Activated CD8-positive, alpha-beta memory T cell treated with anti-CD3 and anti-CD28 coated beads, Interleukin-2, amount 10 ng/mL, durations not matched to agents 7 days and 5 days (primary cell): Measurements from ENCODE around the gene CAPN9. TPM values are rescaled to one million over a fixed set of nuclear protein-coding genes. Genes with fewer than 3 reads are reported as not detected.
"Not testable (repeated sequence)": the region's sequence is repeated elsewhere in the genome, so short reads cannot be mapped to it uniquely, and the experiment has no call there.

Experiments used
- ATAC-seq: fragments of 150-1000 bp; cut with Tn5 transposase; one replicate; pipeline ENCODE4 v1.10.0; 2021; ENCODE audit warnings: moderate library complexity
- CTCF ChIA-PET: fragments of 350-600 bp; sonication (Branson Sonifier 250); formaldehyde crosslinking; loops from one replicate; lab custom pipeline; 2021; ENCODE audit warnings: antibody characterized with exemption; lab: Charles Lee
- DNase-seq: peaks from one replicate; pipeline ENCODE4 v3.0.0-alpha.2; 2020
- H3K27ac Mint-ChIP-seq: one replicate; pipeline ENCODE4 v1.8.0; 2021; ENCODE audit warnings: mild to moderate bottlenecking, mixed read lengths
- H3K27me3 Mint-ChIP-seq: one replicate; pipeline ENCODE4 v1.8.0; 2021; ENCODE audit warnings: mixed read lengths
- H3K36me3 Mint-ChIP-seq: one replicate; pipeline ENCODE4 v1.8.0; 2021; ENCODE audit warnings: mild to moderate bottlenecking, mixed read lengths
- H3K4me1 Mint-ChIP-seq: one replicate; pipeline ENCODE4 v1.8.0; 2021; ENCODE audit warnings: mixed read lengths
- H3K4me3 Mint-ChIP-seq: one replicate; pipeline ENCODE4 v1.8.0; 2021; ENCODE audit warnings: mild to moderate bottlenecking, moderate library complexity, mixed read lengths
- H3K9me3 Mint-ChIP-seq: one replicate; pipeline ENCODE4 v1.8.0; 2022; ENCODE audit warnings: low read depth, mixed read lengths
- total RNA-seq, 2 experiments: library from RNA; stranded (reverse); gene quantifications; one replicate each; pipeline ENCODE4 v1.2.3, GENCODE V29; 2021

CAPN9 gene
- total RNA-seq, 2 experiments from 2014 or later, result not detected

DNA sequence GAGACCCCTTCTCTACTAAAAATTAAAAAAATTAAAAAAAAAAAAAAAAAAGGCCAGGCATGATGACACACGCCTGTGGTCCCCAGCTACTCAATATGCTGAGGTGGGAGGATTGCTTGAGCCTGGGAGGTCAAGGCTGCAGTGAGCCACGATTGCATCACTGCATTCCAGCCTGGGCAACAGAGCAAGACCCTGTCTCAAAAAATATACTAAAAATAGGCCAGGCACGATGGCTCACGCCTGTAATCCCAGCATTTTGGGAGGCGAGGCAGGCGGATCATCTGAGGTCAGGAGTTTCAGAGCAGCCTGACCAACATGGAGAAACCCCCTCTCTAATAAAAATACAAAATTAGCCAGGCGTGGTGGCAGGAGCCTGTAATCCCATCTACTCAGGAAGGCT is 98.0 kb downstream of the CAPN9 start:
- H3K27me3 Mint-ChIP-seq, DNase-seq, H3K36me3 Mint-ChIP-seq, H3K4me3 Mint-ChIP-seq, H3K4me1 Mint-ChIP-seq, CTCF ChIA-PET, ATAC-seq, H3K9me3 Mint-ChIP-seq, H3K27ac Mint-ChIP-seq: not testable (repeated sequence)

- DNase-seq (no peak), ATAC-seq (no peak)
- H3K27ac Mint-ChIP-seq, result no peak overlapping the region
- no peaks in the 10 kb centered on the region for H3K36me3 Mint-ChIP-seq
- no peak overlapping the region for H3K4me3 Mint-ChIP-seq
- H3K4me1 Mint-ChIP-seq, result no peaks in the 10 kb centered on the region
- H3K9me3 Mint-ChIP-seq, result no peaks in the 10 kb centered on the region
- no peaks in the 10 kb centered on the region for H3K27me3 Mint-ChIP-seq
- CTCF ChIA-PET, result no interaction called here
Observed at GRCh38 chr1:230848235-230848634, 101.0 kb downstream of the CAPN9 start.

DNA sequence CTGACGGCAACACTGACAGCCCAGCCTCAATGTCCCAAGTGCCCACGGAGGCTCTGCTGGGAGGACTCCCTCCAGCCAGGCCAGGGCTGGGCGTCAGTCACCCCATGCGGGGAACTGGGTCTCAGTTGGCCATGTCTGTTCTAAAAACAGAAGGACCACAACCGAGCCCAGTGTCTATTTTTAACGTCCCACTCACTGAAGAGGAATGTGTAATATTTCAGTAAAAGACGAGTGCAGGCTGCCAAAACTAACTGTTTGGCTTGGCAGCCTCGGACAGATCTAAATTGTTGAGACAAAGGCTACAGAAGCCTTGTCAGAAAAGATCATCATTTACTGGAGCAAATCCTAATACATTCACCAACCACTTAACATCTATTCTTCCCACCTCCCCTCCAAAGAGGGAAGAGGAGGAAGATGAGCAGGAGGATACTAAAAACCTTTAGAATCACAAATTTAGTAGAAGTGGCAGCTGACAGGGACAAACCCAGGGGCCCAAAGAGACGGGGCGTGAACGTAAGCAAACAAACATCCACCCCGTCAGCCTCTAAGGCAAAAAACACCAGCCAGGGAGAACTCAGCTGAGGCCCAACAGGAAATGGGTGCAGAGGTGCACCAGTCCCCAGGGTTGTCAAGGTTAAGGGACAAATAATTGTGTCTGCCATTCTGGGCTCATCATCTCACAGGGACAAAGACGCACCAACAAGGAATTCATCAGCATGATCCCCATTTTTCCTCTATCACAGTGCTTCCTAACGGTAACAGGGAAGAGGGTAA is 102.5 kb downstream of the CAPN9 start:
- Mint-ChIP-seq H3K27ac (no peak overlapping the region), H3K36me3 (no peaks in the 10 kb centered on the region), H3K4me1 (no peaks in the 10 kb centered on the region), H3K27me3 (no peaks in the 10 kb centered on the region), H3K9me3 (no peaks in the 10 kb centered on the region), H3K4me3 (no peak overlapping the region)
- DNase-seq, result no peak
- CTCF ChIA-PET, result no interaction called here
- no peak for ATAC-seq

DNA sequence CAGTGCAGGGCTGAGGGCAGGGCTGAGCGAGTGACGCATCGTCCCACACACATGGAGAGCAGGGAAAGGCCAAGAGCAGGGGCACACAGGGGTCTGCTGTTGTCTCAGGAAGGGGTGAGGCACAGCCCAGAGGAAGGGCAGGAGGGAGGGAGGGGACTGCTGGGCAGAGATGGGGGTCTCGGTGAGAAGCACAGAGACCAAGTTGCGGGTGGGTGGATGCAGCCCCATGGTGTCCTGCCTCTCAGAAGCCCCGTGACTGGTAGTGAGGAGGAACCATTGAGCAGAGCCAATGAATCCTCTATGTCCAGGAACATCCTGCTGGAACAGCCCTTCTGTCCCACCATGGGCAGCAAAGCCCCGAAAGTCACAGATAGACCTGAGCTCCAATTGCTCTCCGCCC is 103.4 kb downstream of the CAPN9 start:
- CTCF ChIA-PET, result no interaction called here
- ATAC-seq, result no peak

DNA sequence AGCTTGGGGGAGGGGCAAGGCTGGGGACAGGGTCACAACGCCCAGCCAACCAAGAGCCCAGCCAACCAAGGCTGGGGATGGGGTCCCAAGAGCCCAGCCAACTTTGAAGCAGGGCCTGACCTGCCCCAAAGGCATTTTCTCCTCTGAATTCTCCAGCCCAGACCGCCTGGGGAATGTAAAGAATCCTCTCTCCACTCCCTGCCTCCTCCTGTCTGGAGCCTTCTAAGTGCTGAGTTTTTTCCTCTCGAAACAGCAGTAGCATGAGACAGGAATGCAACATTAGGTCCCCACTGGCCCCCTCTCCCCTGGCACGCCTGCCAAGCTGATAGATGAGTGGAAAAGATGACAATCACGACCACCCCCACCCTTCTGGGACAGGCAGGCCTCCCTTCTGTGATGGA is 104.1 kb downstream of the CAPN9 start:
- Mint-ChIP-seq H3K36me3 (no peaks in the 10 kb centered on the region), H3K9me3 (no peaks in the 10 kb centered on the region), H3K4me1 (no peaks in the 10 kb centered on the region), H3K27me3 (no peaks in the 10 kb centered on the region), H3K27ac (no peak overlapping the region), H3K4me3 (no peak overlapping the region)
- CTCF ChIA-PET, result no interaction called here
- DNase-seq (no peak), ATAC-seq (no peak)

More for the DNA sequence above, 103.4 kb downstream of the CAPN9 start:
- H3K4me3 Mint-ChIP-seq, result no peak overlapping the region
- H3K4me1 Mint-ChIP-seq, result no peaks in the 10 kb centered on the region
- no peaks in the 10 kb centered on the region for H3K27me3 Mint-ChIP-seq
- H3K27ac Mint-ChIP-seq, result no peak overlapping the region
- no peak for DNase-seq
- H3K36me3 Mint-ChIP-seq, result no peaks in the 10 kb centered on the region
- no peaks in the 10 kb centered on the region for H3K9me3 Mint-ChIP-seq

Other genes starting within 250 kb of the CAPN9 start
- gene COG2, start 104.9 kb upstream of the CAPN9 start, total RNA-seq, result 10 to 100 TPM; 25.8 to 35.8 TPM
- not detected for gene AGT, start 33.3 kb upstream of the CAPN9 start, total RNA-seq
- 1 to 10 TPM; 1.8 to 3.6 TPM for gene C1orf198, start 121.1 kb downstream of the CAPN9 start, total RNA-seq
- gene TTC13, start 231.5 kb downstream of the CAPN9 start, total RNA-seq, result 10 to 100 TPM; 30.8 to 39.2 TPM
- gene ARV1, start 231.7 kb downstream of the CAPN9 start, total RNA-seq, result 10 to 100 TPM; 12.9 to 16.0 TPM